IPS DF 6.9 (cell line): ENCODE data around the gene SRPK3.

Experiments
- DNase-seq: peaks from one replicate; pipeline ENCODE4 v3.0.0-alpha.2; 2013; ENCODE audit warnings: low read depth, low spot score
- H3K27ac ChIP-seq: one replicate; pipeline ENCODE4 v1.5.1; 2013; ENCODE audit warnings: low read length, control low read depth
- H3K27me3 ChIP-seq: 2 replicates; pipeline ENCODE4 v1.6.1; 2013; ENCODE audit warnings: mild to moderate bottlenecking, low read length; ENCODE audit not compliant: control insufficient read depth, insufficient read depth
- H3K36me3 ChIP-seq: 2 replicates; pipeline ENCODE4 v1.6.1; 2013; ENCODE audit warnings: low read length; ENCODE audit not compliant: control insufficient read depth, insufficient read depth
- H3K4me1 ChIP-seq: 2 replicates; pipeline ENCODE4 v1.6.1; 2013; ENCODE audit warnings: low read length; ENCODE audit not compliant: control insufficient read depth, insufficient read depth
- H3K4me3 ChIP-seq: 2 replicates; pipeline ENCODE4 v1.5.1; 2013; ENCODE audit warnings: mild to moderate bottlenecking, low read length
- H3K9me3 ChIP-seq: 2 replicates; pipeline ENCODE4 v1.6.1; 2013; ENCODE audit warnings: low read length, inconsistent platforms; ENCODE audit not compliant: control insufficient read depth, insufficient read depth
- WGBS: extraction: QIAGEN DNeasy Blood & Tissue Kit; methylation state at CpG from one replicate; pipeline ENCODE4 v1.1.7; 2013; ENCODE audit warnings: mixed read lengths, missing lambda C conversion rate; ENCODE audit not compliant: insufficient read length, insufficient coverage; 5-methylcytosine and 5-hydroxymethylcytosine counted together

The SRPK3 gene, protein sequence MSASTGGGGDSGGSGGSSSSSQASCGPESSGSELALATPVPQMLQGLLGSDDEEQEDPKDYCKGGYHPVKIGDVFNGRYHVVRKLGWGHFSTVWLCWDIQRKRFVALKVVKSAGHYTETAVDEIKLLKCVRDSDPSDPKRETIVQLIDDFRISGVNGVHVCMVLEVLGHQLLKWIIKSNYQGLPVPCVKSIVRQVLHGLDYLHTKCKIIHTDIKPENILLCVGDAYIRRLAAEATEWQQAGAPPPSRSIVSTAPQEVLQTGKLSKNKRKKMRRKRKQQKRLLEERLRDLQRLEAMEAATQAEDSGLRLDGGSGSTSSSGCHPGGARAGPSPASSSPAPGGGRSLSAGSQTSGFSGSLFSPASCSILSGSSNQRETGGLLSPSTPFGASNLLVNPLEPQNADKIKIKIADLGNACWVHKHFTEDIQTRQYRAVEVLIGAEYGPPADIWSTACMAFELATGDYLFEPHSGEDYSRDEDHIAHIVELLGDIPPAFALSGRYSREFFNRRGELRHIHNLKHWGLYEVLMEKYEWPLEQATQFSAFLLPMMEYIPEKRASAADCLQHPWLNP

DNA sequence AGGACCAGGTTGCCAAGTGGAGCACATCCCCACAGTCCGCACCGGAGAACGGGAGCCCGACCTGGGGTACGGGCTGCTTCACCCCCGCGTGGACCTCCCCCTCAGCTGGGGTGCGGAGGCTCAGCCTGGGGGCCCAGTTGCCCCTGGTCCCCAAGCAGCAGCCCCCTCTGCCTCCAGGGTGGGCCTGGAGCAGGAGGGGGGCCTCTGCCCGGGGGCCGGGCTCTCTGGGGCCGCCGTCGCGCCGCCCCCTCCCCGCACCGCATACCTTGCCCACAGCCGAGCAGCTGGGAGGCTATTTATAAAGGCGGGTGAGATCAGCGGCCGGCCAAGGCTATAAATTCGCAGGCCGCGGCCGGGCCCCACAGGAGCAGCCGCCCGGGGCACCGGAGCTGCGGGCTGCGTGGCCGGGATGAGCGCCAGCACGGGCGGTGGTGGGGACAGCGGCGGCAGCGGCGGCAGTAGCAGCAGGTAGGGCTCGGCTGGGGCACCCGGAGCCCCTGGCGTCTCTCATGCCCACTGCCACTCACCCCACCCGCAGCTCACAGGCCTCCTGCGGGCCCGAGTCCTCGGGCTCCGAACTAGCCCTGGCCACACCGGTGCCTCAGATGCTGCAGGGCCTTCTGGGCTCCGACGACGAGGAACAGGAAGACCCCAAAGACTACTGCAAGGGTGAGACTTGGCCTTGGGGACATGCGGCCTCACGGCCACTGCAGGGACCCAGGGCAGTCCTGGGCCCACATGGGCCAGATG is at the start of gene SRPK3:
Gene SRPK3, plus strand, starts transcription at position 364 of the 750 bp plus-strand sequence. Its CDS starts 46 bp downstream, at position 410.
- Histone ChIP-seq H3K9me3 (no peaks in the 10 kb centered on the region), H3K4me1 (no peaks in the 10 kb centered on the region), H3K27ac (no peak within 1 kb of the TSS), H3K27me3 (no peaks in the 10 kb centered on the region), H3K36me3 (peaks cover 6% of the 10 kb centered on the region; the same call in 1 of the 2 replicates), H3K4me3 (no peak within 1 kb of the TSS)
- WGBS, result no CpG with 5 or more reads among the region's 52 CpGs
- no peak for DNase-seq

DNA sequence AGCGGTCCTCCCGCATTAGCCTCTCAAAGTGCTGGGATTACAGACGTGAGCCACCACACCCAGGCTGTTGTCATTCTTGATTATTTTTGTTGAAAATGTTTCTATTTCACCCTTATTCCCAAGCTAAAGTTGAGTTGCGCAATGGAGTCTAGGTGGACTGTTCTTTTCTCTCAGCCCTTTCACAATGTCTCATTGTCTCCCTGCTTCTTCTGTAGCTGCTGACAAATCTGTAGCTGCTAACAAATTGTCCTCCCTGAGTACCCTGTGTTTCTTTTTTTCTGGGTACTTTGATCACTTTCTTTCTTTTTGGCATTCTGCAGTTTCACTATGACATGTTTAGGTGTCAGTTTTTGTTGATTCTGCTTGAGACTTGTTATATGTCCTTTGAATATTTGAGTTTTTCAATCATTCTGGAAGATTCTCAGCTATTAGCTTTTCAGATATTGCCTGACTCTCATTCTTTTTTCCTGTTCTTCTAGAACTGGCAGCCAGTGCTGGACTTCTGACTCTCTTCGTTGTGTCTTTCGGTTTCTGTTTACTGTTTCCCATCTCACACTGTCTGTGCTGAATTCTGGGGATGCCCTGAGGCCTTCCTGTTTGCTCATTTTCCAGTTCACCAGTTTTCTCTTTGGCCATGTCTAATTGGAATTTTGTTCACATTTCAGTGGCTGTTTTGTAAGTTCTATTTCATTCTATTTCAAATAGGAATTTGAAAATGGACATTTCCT is 49.6 kb upstream of the SRPK3 start:
- whole genome bisulfite sequencing, result no CpG with 5 or more reads among the region's 6 CpGs
- Histone ChIP-seq H3K27ac (no peak overlapping the region), H3K36me3 (no peaks in the 10 kb centered on the region; the same call in 1 of the 2 replicates), H3K9me3 (no peaks in the 10 kb centered on the region), H3K4me3 (no peak overlapping the region), H3K4me1 (peaks cover 3% of the 10 kb centered on the region), H3K27me3 (no peaks in the 10 kb centered on the region)
- DNase-seq, result no peak

DNA sequence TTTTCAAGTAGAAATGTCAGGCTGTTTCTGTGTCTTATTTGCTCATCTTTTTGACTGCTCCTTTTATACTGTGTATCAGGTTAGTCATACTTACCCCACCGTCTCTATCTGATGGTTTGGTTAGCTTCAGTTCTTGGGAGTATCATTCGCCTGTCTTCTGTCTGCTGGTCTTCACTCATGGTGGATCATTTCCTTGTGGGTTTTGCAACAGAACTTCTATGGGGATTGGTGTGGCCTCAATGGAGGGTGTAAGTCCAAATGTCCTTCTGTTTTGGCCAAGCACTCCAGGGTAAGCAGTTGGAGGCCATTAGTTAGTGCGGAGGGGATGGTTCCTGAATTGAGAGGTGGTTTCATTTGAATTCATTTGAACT is 49.0 kb upstream of the SRPK3 start:
- no CpG with 5 or more reads among the region's 3 CpGs for WGBS
- Histone ChIP-seq H3K4me1 (no peaks in the 10 kb centered on the region; the same call in 1 of the 2 replicates), H3K9me3 (no peaks in the 10 kb centered on the region), H3K27me3 (no peaks in the 10 kb centered on the region), H3K27ac (no peak overlapping the region), H3K4me3 (no peak overlapping the region), H3K36me3 (no peaks in the 10 kb centered on the region; the same call in 1 of the 2 replicates)
- DNase-seq, result no peak

DNA sequence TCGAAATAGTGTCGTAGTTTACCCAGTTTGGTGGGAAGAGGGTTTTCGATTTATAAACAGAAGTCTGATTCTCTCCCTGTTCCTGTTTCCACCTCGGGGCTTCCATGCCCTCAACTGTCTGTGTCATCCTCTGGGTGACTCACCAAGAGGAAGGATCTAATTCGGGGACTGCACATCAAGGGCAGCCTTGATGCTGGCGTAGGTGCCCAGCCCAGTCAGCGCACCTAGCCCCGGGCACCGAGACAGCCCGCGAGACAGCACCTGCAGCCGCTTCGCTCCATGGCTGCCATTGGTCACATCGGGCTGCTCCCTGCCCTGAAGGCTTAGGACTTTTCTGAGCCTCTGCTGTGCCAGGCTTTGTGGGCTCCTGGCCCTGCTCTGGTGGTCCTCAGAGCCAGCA is 48.4 kb upstream of the SRPK3 start:
- Histone ChIP-seq H3K4me1 (no peaks in the 10 kb centered on the region), H3K27me3 (no peaks in the 10 kb centered on the region), H3K9me3 (no peaks in the 10 kb centered on the region), H3K4me3 (no peak overlapping the region), H3K36me3 (no peaks in the 10 kb centered on the region; the same call in 1 of the 2 replicates), H3K27ac (no peak overlapping the region)
- DNase-seq, result no peak
- WGBS, result no CpG with 5 or more reads among the region's 14 CpGs

DNA sequence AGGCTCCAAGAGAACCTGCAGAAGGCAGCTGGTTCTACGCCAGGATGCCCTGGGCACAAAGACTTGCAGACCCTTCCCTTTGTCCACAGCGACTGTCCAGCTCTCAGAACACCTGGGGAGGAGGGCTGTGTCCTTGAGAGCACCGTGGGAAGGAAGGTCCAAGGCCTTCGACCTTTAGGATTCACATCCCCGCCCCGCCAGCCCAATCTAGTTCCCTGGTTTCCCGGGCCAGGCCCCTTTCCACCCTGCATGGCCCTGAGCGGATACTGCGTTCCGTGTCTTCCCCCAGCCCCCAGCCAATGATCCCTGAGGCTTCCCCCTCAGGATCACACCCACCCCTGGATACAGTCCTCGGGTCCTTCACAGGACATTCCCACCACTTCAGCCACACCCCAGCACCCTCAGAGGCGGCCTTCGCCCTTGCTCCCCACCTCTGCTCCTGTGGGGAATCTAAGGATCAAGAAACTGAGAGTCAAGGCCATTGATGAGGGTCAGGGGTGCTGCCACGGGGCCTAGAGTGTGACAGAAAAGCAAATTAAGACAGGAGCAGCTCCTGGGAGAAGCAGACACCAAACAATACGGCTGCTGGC is 47.1 kb upstream of the SRPK3 start:
- Histone ChIP-seq H3K4me3 (no peak overlapping the region), H3K36me3 (no peaks in the 10 kb centered on the region; the same call in 1 of the 2 replicates), H3K27ac (no peak overlapping the region), H3K9me3 (no peaks in the 10 kb centered on the region), H3K4me1 (no peaks in the 10 kb centered on the region), H3K27me3 (no peaks in the 10 kb centered on the region)
- DNase-seq, result no peak
- no CpG with 5 or more reads among the region's 15 CpGs for whole genome bisulfite sequencing

DNA sequence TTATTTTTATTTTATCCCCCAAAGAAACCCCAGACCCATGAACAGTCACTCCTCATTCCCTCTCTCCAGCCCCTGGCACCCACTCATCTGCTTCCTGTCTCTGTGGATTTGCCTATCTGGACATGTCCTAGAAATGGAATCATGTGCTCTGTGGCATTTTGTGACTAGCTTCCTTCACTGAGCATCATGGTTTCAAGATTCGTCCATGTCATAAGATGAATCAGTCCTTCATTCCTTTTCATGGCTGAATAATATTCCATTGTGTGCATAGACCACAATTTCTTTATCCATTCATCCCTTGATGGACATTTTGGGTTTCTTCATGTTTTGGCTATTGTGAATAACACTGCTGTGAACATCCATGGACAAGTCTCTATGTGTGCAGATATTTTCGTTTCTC is 46.0 kb upstream of the SRPK3 start:
- Histone ChIP-seq H3K27me3 (no peaks in the 10 kb centered on the region), H3K4me3 (no peak overlapping the region), H3K9me3 (no peaks in the 10 kb centered on the region), H3K4me1 (no peaks in the 10 kb centered on the region), H3K36me3 (no peaks in the 10 kb centered on the region; the same call in 1 of the 2 replicates), H3K27ac (no peak overlapping the region)
- DNase-seq, result no peak
- no CpG with 5 or more reads among the region's 2 CpGs for WGBS

DNA sequence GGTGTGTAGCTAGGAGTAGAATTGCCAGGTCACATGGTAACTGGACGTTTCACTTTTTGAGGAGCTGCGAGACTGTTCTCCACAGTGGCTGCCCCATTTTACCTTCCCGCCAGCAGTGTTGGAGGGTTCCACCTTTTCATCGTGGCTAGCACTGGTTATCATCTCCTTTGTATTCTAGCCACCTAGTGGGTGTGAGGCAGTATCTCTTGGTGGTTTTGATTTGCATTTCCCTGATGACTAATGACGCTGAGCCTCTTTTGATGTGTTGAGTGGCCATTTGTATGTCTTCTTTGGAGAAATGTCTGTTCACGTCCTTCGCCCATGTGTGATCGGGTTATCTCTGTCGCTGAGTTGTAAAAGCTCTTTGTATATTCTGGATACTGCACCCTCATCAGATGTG is 45.6 kb upstream of the SRPK3 start:
- Histone ChIP-seq H3K9me3 (no peaks in the 10 kb centered on the region), H3K36me3 (no peaks in the 10 kb centered on the region; the same call in 1 of the 2 replicates)
- WGBS, result no CpG with 5 or more reads among the region's 9 CpGs

DNA sequence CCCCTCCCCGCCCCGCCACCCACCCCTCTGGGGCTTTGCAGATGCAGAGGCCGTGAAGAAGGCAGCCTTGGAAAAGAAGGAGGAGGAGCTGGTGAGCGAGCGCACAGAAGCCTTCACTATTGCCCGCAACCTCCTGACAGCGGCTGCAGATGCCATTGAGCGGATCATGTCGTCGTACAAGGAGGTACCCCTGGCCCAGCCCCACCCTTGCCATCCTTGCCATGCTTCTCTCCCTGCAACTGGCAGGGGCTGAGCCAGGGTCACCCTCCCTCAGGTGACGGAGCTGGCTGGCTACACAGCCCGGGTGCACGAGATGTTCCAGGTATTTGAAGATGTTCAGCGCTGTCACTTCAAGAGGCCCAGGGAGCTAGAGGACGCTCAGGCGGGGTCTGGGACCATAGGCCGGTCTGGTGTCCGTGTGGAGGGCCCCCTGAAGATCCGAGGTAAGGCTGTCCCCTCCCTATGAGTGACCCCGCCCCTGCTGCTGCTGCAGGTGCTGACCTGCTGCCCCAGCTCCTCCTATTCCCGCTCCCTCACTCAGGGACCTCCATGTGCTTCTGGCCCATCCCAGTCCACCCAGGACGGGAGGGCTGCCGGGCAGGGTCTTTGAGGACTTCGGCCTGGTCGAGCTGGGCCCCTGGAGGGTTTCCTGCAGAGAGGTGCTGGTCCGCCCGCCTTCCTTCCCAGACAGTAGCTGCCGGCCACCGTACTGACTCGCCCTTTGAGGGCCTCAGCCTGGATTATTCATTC is 44.6 kb upstream of the SRPK3 start:
- Histone ChIP-seq H3K4me3 (no peak overlapping the region), H3K9me3 (no peaks in the 10 kb centered on the region), H3K27me3 (no peaks in the 10 kb centered on the region), H3K27ac (no peak overlapping the region), H3K36me3 (no peaks in the 10 kb centered on the region; the same call in 1 of the 2 replicates), H3K4me1 (no peaks in the 10 kb centered on the region)
- no CpG with 5 or more reads among the region's 30 CpGs for WGBS
- no peak for DNase-seq

More for the DNA sequence above, 45.6 kb upstream of the SRPK3 start:
- no peaks in the 10 kb centered on the region for H3K4me1 ChIP-seq
- H3K4me3 ChIP-seq, result no peak overlapping the region
- no peak overlapping the region for H3K27ac ChIP-seq
- DNase-seq, result no peak
- H3K27me3 ChIP-seq, result no peaks in the 10 kb centered on the region

DNA sequence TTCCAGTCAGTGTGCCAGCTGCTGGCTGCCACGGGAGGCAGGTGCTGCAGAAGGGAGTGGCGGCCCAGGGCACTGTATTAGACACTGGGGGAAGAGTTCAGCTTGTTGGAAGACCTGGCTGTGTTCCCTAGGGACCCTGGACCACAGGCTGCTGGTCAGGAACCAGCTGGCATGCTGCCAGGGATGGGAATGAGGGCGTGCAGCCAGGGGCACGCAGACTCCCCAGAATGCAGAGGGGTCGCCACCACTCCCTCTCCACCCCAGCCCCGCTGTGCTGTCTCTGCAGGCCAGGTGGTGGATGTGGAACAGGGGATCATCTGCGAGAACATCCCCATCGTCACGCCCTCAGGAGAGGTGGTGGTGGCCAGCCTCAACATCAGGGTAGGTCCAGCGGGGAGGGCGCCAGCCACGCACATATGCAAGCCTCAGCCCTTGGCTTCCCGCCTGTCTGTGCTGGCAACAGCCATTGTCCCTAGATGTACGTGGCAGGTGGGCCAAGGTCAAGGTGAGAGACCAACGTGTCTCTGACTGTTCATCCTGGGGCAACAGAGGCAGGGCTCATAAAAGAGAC is 43.9 kb upstream of the SRPK3 start:
- Histone ChIP-seq H3K27me3 (no peaks in the 10 kb centered on the region), H3K4me1 (no peaks in the 10 kb centered on the region), H3K27ac (no peak overlapping the region), H3K9me3 (no peaks in the 10 kb centered on the region), H3K4me3 (no peak overlapping the region), H3K36me3 (no peaks in the 10 kb centered on the region; the same call in 1 of the 2 replicates)
- no CpG with 5 or more reads among the region's 15 CpGs for WGBS
- DNase-seq, result no peak
